Esophagus muscularis mucosa (tissue), 3 donors: Measurements from ENCODE around the gene DXO.

ENCODE experiments used
- POLR2A ChIP-seq: fragments of 450-650 bp; IDR thresholded peaks from one replicate; pipeline ENCODE4 v1.6.1; 2017; ENCODE audit warnings: antibody characterized with exemption, moderate library complexity, mild to moderate bottlenecking, low read depth
- TF ChIP-seq, protein P1 (sequence below), 3 experiments: fragments of 200-600 bp in 2 of 3; fragments of 450-650 bp in 1 of 3; sonication (generic) in 2 of 3; IDR thresholded peaks; one replicate each; pipeline ENCODE4 v1.5.1; 2017 to 2019; ENCODE audit warnings: antibody characterized with exemption in 3 of 3, mild to moderate bottlenecking in 2 of 3, moderate library complexity in 1 of 3

DNA sequence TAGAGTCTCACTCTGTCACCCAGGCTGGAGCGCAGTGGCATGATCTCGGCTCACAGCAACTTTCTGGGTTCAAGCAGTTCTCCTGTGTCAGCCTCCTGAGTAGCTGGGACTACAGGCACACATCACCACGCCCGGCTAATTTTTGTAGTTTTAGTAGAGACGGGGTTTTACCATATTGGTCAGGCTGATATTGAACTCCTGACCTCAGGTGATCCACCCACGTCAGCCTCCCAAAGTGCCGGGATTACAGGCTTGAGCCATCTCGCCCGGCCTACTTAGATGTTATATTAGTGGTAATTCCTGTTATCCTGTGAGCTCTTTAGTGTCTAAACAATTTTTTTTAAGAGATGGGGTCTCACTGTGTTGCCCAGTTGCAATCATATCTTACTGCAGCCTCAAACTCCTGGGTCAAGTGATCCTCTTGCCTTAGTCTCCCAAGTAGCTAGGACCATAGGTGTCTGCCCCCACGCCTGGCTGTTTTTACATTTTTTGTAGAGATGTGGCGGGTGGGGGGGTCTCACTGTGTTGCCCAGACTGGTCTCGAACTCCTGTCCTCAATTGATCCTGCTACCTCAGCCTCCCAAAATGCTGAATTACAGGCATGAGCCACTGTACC lies 6.0 kb upstream of the DXO start:
- TF ChIP-seq, protein P1, sequence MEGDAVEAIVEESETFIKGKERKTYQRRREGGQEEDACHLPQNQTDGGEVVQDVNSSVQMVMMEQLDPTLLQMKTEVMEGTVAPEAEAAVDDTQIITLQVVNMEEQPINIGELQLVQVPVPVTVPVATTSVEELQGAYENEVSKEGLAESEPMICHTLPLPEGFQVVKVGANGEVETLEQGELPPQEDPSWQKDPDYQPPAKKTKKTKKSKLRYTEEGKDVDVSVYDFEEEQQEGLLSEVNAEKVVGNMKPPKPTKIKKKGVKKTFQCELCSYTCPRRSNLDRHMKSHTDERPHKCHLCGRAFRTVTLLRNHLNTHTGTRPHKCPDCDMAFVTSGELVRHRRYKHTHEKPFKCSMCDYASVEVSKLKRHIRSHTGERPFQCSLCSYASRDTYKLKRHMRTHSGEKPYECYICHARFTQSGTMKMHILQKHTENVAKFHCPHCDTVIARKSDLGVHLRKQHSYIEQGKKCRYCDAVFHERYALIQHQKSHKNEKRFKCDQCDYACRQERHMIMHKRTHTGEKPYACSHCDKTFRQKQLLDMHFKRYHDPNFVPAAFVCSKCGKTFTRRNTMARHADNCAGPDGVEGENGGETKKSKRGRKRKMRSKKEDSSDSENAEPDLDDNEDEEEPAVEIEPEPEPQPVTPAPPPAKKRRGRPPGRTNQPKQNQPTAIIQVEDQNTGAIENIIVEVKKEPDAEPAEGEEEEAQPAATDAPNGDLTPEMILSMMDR (IDR thresholded peaks at IDR 0.05), result no peak
- no peak for TF ChIP-seq POLR2A
